K562 (cell line): ENCODE measurements around the gene A4GALT. TPM values are rescaled to one million over a fixed set of nuclear protein-coding genes. Genes with fewer than 3 reads are reported as not detected.

Source experiments
- AFF4 ChIP-seq: sonication (generic); formaldehyde crosslinking; IDR thresholded peaks from 2 replicates; pipeline ENCODE4 v1.8.0; 2023; ENCODE audit warnings: mild to moderate bottlenecking, missing genetic modification reagents
- C11orf30 ChIP-seq: fragments of 450-650 bp; IDR thresholded peaks from 2 replicates; pipeline ENCODE4 v1.6.1; 2016; ENCODE audit warnings: low read depth, mild to moderate bottlenecking
- CHD7 ChIP-seq: fragments of 200-600 bp; sonication (generic); IDR thresholded peaks from one replicate; pipeline ENCODE4 v1.6.1; 2012; ENCODE audit warnings: mild to moderate bottlenecking, low read depth, low read length, inconsistent platforms
- MYBL2 ChIP-seq, 2 experiments: fragments of 450-650 bp in 1 of 2; sonication (generic) in 1 of 2; formaldehyde crosslinking in 1 of 2; IDR thresholded peaks; 2 replicates each; pipeline versions ENCODE4 v1.6.1 to v1.8.1; 2017 to 2022; ENCODE audit warnings: borderline replicate concordance in 1 of 2, inconsistent platforms in 1 of 2, low read depth in 1 of 2, mild to moderate bottlenecking in 1 of 2, missing genetic modification reagents in 1 of 2, moderate library complexity in 1 of 2
- TARDBP ChIP-seq: fragments of 450-650 bp; IDR thresholded peaks from 2 replicates; pipeline ENCODE4 v1.6.1; 2016
- polyA plus RNA-seq, 8 experiments: library from polyadenylated mRNA; depleted of rRNA in 4 of 8; stranded (reverse) in 5 of 8; unstranded in 3 of 8; fragments of >200 nt; fragmentation: Nextera tagmentation in 2 of 8; fragmentation: Illumina TruSeq in 1 of 8; extraction: Ambion mirVana in 2 of 8; extraction: Trizol in 1 of 8; gene quantifications; 2 replicates each; pipeline versions ENCODE4 v1.2.1 to v1.2.3, GENCODE V29; 2011 to 2014; ENCODE audit warnings: inconsistent platforms in 1 of 8, missing spikeins in 1 of 8
- total RNA-seq, 7 experiments: library from RNA; depleted of rRNA in 6 of 7; stranded (reverse); fragments of >200 nt in 6 of 7; fragmentation: Illumina TruSeq in 2 of 7; extraction: Trizol in 2 of 7; gene quantifications; 2 replicates each; pipeline versions ENCODE4 v1.2.1 to v1.2.3, GENCODE V29; 2011 to 2021; ENCODE audit warnings: low replicate concordance in 1 of 7

Gene A4GALT
- total and polyA plus RNA-seq, 9 of the 15 experiments (the other 6 are each of a cell fraction or from before 2014, with no cell fraction given) = 0.07 to 0.11 TPM; not detected in 7

GRCh38 chr22:42700901-42701300 lies 19.8 kb downstream of the A4GALT start (continued):
- TF ChIP-seq CHD7 = no peak
- TF ChIP-seq TARDBP = no peak
- no peak for TF ChIP-seq AFF4
- no peak for TF ChIP-seq MYBL2 (IDR thresholded peaks at IDR 0.05; ENCODE audit: low read depth)
- no peak for TF ChIP-seq MYBL2 (CRISPR knock-in tag; IDR thresholded peaks at IDR 0.05; ENCODE audit: borderline replicate concordance)
- TF ChIP-seq C11orf30 = no peak
- TF ChIP-seq, all 486 proteins: peak for 0
